Inflammatory macrophage treated with lipopolysaccharide for 4 hours (primary cell): ENCODE data around the gene SMU1.
A peak's percentile ranks its signal among the peaks of the same experiment; 100 is the strongest.

ENCODE experiments used
- DNase-seq: peaks from one replicate; pipeline ENCODE4 v3.0.0-alpha.2; 2020

SMU1 gene

GRCh38 chr9:33076046-33077004, at the start of gene SMU1:
Gene SMU1 (minus strand): TSS chr9:33076674. CDS start chr9:33076608, 66 bp downstream.
- peak; percentile 98 for DNase-seq

- DNase-seq: peak; percentile 42
These were observed 49.0 kb upstream of the SMU1 start for GRCh38 chr9:33125461-33125860.

- DNase-seq: no peak
These were observed 48.4 kb upstream of the SMU1 start for GRCh38 chr9:33124751-33125381.

GRCh38 chr9:33124046-33124445, 47.6 kb upstream of the SMU1 start:
- DNase-seq: no peak

GRCh38 chr9:33123407-33124031, 47.0 kb upstream of the SMU1 start:
- no peak for DNase-seq

GRCh38 chr9:33120620-33121019, 44.1 kb upstream of the SMU1 start:
- DNase-seq: no peak

GRCh38 chr9:33117796-33118195, 41.3 kb upstream of the SMU1 start:
- DNase-seq: peak; percentile 55

- DNase-seq: peak; percentile 28
These were observed 40.8 kb upstream of the SMU1 start for GRCh38 chr9:33117306-33117705.

- peak; percentile 30 for DNase-seq
These were observed 40.4 kb upstream of the SMU1 start for GRCh38 chr9:33116860-33117259.

- DNase-seq: no peak
These were observed 38.3 kb upstream of the SMU1 start for GRCh38 chr9:33114746-33115145.

- DNase-seq: no peak
These were observed 37.5 kb upstream of the SMU1 start for GRCh38 chr9:33113799-33114547.

- no peak for DNase-seq
These were observed 35.6 kb upstream of the SMU1 start for GRCh38 chr9:33112094-33112493.

GRCh38 chr9:33111631-33112030, 35.2 kb upstream of the SMU1 start:
- no peak for DNase-seq

- DNase-seq: no peak
These were observed 34.2 kb upstream of the SMU1 start for GRCh38 chr9:33110686-33111085.

- DNase-seq: no peak
These were observed 33.5 kb upstream of the SMU1 start for GRCh38 chr9:33109850-33110595.

GRCh38 chr9:33109097-33109496, 32.6 kb upstream of the SMU1 start:
- no peak for DNase-seq

- DNase-seq: no peak
These were observed 32.0 kb upstream of the SMU1 start for GRCh38 chr9:33108472-33108871.

GRCh38 chr9:33107762-33108161, 31.3 kb upstream of the SMU1 start:
- DNase-seq: no peak

GRCh38 chr9:33106827-33107621, 30.6 kb upstream of the SMU1 start:
- no peak for DNase-seq

- no peak for DNase-seq
These were observed 29.9 kb upstream of the SMU1 start for GRCh38 chr9:33106372-33106771.

GRCh38 chr9:33105959-33106358, 29.5 kb upstream of the SMU1 start:
- no peak for DNase-seq
